Measurements from ENCODE around the gene FAM234B. TPM values are rescaled to one million over a fixed set of nuclear protein-coding genes. Genes with fewer than 3 reads are reported as not detected.
A peak's percentile ranks its signal among the peaks of the same experiment; 100 is the strongest.

FAM234B gene
- 10 to 100 TPM; 10.0 to 10.7 TPM for total RNA-seq

DNA sequence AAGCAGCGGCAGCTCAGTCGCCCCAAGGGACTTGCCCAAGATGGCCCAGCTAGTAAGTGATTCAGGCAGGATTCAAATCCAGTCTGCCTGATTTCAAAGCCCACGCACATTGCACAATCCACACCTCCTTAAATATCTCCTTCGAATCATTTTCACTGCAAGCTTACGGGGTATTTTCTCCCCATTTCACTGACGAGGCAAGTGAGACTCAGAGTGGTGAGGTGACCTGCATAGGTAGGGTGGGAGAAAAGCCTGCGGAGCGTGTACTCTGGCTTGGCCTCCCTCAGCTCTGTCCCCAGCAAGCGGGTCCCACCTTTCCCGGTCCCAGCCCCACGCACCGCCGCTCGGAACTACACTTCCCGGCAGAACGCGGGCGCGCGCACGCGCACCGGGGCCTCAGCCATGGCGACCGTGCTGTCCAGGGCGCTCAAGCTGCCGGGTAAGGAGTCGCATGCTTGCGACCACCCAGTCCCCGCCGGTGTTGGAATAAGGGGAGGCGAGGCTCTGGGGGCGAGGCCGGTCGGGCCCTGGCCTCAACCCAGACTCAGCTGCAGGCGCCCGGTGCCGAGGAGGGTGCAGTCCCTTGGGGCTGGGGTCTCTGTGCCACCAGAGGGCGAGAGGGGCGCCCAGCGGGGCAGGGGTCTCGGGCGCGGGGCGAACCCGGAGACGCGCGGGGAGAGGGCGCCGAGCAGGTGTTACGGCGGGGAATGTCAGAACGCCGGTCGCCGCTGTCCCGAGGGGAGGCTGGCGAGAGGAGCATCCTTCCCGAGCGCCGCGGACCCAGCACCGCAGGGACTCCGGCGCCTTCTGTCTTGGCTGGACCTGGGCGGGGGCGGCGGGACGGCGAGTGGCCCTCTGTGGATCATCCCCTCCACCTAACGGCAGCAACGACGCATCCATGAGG, at the start of gene FAM234B:
FAM234B (plus strand) TSS at position 380 of the 904 bp plus-strand sequence; CDS start at position 403, 23 bp downstream.
- peak within 1 kb of the TSS; percentile 77 for H3K4me3 Mint-ChIP-seq
- H3K4me1 Mint-ChIP-seq (ENCODE audit: low read depth), result peaks cover 14% of the 10 kb centered on the region
- H3K27me3 Mint-ChIP-seq, result no peaks in the 10 kb centered on the region
- H3K9me3 Mint-ChIP-seq, result no peaks in the 10 kb centered on the region
- H3K36me3 Mint-ChIP-seq (ENCODE audit: low read depth), result no peaks in the 10 kb centered on the region
- TF ChIP-seq, protein P1, sequence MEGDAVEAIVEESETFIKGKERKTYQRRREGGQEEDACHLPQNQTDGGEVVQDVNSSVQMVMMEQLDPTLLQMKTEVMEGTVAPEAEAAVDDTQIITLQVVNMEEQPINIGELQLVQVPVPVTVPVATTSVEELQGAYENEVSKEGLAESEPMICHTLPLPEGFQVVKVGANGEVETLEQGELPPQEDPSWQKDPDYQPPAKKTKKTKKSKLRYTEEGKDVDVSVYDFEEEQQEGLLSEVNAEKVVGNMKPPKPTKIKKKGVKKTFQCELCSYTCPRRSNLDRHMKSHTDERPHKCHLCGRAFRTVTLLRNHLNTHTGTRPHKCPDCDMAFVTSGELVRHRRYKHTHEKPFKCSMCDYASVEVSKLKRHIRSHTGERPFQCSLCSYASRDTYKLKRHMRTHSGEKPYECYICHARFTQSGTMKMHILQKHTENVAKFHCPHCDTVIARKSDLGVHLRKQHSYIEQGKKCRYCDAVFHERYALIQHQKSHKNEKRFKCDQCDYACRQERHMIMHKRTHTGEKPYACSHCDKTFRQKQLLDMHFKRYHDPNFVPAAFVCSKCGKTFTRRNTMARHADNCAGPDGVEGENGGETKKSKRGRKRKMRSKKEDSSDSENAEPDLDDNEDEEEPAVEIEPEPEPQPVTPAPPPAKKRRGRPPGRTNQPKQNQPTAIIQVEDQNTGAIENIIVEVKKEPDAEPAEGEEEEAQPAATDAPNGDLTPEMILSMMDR (IDR thresholded peaks at IDR 0.05), result peak; percentile 23
- intact Hi-C loops (cut with micrococcal nuclease), result no loop called here
- H3K27ac Mint-ChIP-seq, result peak within 1 kb of the TSS; percentile 35
- ChIA-PET CTCF (interaction anchor here (0.9 to 5.5 kb wide), 8 partner anchors 10 to 211 kb away, joined by 3 to 40 read pairs (median 4); no protein-coding TSS in a partner anchor), POLR2A (interaction anchor here (0.6 to 1.9 kb wide), 3 partner anchors 12 to 170 kb away, joined by 3 to 8 read pairs (median 4); no protein-coding TSS in a partner anchor)
- DNase-seq, result peak; percentile 81
- ATAC-seq, result peak; percentile 95

GRCh38 chr12:12995088-12995487, 49.1 kb upstream of the FAM234B start:
- ChIA-PET CTCF (interaction anchor here (1.2 kb wide), 1 partner anchor 9 kb away, joined by 4 read pairs; no protein-coding TSS in a partner anchor), POLR2A (interaction anchor here (0.6 kb wide), 1 partner anchor 154 kb away, joined by 3 read pairs; no protein-coding TSS in a partner anchor)
- Mint-ChIP-seq H3K4me3 (no peak overlapping the region), H3K4me1 (ENCODE audit: low read depth) (peaks cover 31% of the 10 kb centered on the region), H3K27me3 (no peaks in the 10 kb centered on the region), H3K36me3 (ENCODE audit: low read depth) (no peaks in the 10 kb centered on the region), H3K9me3 (no peaks in the 10 kb centered on the region), H3K27ac (no peak overlapping the region)
- DNase-seq, result no peak
- intact Hi-C loops (cut with micrococcal nuclease), result loop anchor here (5.0 kb wide), 1 partner anchor 217 kb away; no protein-coding TSS in a partner anchor
- ATAC-seq, result no peak
- TF ChIP-seq, protein P1 (IDR thresholded peaks at IDR 0.05), result no peak

DNA sequence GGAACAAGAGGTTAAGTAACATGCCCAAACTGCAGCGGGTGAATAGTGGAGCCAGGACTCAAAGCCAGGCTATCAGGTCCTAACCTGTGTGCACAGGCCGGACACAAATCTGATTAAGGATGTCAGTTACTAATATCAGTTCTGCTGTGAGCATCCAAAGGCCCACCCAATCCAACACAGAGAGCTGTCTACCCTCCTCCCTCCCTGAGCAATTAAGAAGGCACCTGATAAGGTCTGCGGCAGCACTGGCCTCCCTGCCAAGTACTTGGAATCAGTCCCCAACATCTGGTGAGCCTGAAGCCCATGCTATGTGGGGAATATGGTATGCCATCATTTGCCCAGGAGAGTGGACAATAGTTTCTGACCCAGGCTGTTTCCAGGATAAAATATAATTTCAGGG, 48.0 kb upstream of the FAM234B start:
- DNase-seq (no peak), ATAC-seq (no peak)
- H3K27me3 Mint-ChIP-seq, result no peaks in the 10 kb centered on the region
- TF ChIP-seq, protein P1 (IDR thresholded peaks at IDR 0.05), result no peak
- H3K4me1 Mint-ChIP-seq (ENCODE audit: low read depth), result peaks cover 33% of the 10 kb centered on the region
- no peak overlapping the region for H3K27ac Mint-ChIP-seq
- no peak overlapping the region for H3K4me3 Mint-ChIP-seq
- intact Hi-C loops (cut with micrococcal nuclease), result loop anchor here (5.0 kb wide), 1 partner anchor 216 kb away; no protein-coding TSS in a partner anchor
- no peaks in the 10 kb centered on the region for H3K36me3 Mint-ChIP-seq (ENCODE audit: low read depth)
- H3K9me3 Mint-ChIP-seq, result no peaks in the 10 kb centered on the region
- CTCF ChIA-PET, result interaction anchor here (1.1 to 1.2 kb wide), 3 partner anchors 12 to 49 kb away, joined by 3 to 4 read pairs (median 3); no protein-coding TSS in a partner anchor
- POLR2A ChIA-PET, result no interaction called here

GRCh38 chr12:12997156-12997555, 47.0 kb upstream of the FAM234B start:
- Mint-ChIP-seq H3K36me3 (ENCODE audit: low read depth) (no peaks in the 10 kb centered on the region), H3K4me1 (ENCODE audit: low read depth) (peaks cover 37% of the 10 kb centered on the region), H3K27me3 (peaks cover 4% of the 10 kb centered on the region), H3K27ac (no peak overlapping the region), H3K9me3 (no peaks in the 10 kb centered on the region), H3K4me3 (no peak overlapping the region)
- ATAC-seq (no peak), DNase-seq (no peak)
- intact Hi-C loops (cut with micrococcal nuclease), result loop anchor here (5.0 kb wide), 1 partner anchor 215 kb away; no protein-coding TSS in a partner anchor
- TF ChIP-seq, protein P1 (IDR thresholded peaks at IDR 0.05), result no peak
- POLR2A ChIA-PET, result no interaction called here
- CTCF ChIA-PET, result interaction anchor here (1.0 to 1.2 kb wide), 5 partner anchors 11 to 80 kb away, joined by 3 to 8 read pairs (median 4); no protein-coding TSS in a partner anchor

Data from activated CD8-positive, alpha-beta T cell treated with anti-CD3 and anti-CD28 coated beads for 36 hours (primary cell).